Aorta (tissue), 5 donors: ENCODE measurements around the gene TRANK1. TPM values are rescaled to one million over a fixed set of nuclear protein-coding genes. Genes with fewer than 3 reads are reported as not detected.

Source experiments
- ATAC-seq: fragments of 200-7000 bp; cut with Tn5 transposase; one replicate; pipeline ENCODE4 v1.9.1; 2022; ENCODE audit warnings: moderate library complexity; ENCODE audit not compliant: low FRiP score
- DNase-seq, 2 donors: peaks; one replicate each; pipeline ENCODE4 v3.0.0-alpha.2; 2020
- H3K27ac ChIP-seq, 2 donors: one replicate each; pipeline ENCODE4 v1.5.1; 2013; ENCODE audit warnings: low read length in 2 of 2, mild to moderate bottlenecking in 2 of 2, moderate library complexity in 2 of 2, control low read depth in 1 of 2, inconsistent platforms in 1 of 2, low read depth in 1 of 2
- H3K27me3 ChIP-seq, 2 donors: one replicate each; pipeline ENCODE4 v1.6.1; 2013; ENCODE audit warnings: control low read depth in 1 of 2, low read length in 1 of 2, mild to moderate bottlenecking in 1 of 2, moderate library complexity in 1 of 2; ENCODE audit not compliant: insufficient read depth in 2 of 2, control insufficient read depth in 1 of 2
- H3K36me3 ChIP-seq, 2 donors: one replicate each; pipeline ENCODE4 v1.6.1; 2013; ENCODE audit warnings: control low read depth in 1 of 2, low read length in 1 of 2, mild to moderate bottlenecking in 1 of 2; ENCODE audit not compliant: insufficient read depth in 2 of 2, control insufficient read depth in 1 of 2
- H3K4me1 ChIP-seq, 2 donors: one replicate each; pipeline ENCODE4 v1.6.1; 2013; ENCODE audit warnings: low read length in 2 of 2, control low read depth in 1 of 2, mild to moderate bottlenecking in 1 of 2, moderate library complexity in 1 of 2; ENCODE audit not compliant: insufficient read depth in 2 of 2, control insufficient read depth in 1 of 2
- H3K4me3 ChIP-seq, 2 donors: one replicate each; pipeline ENCODE4 v1.5.1; 2013; ENCODE audit warnings: low read length in 2 of 2, control low read depth in 1 of 2, mild to moderate bottlenecking in 1 of 2
- H3K9me3 ChIP-seq: one replicate; pipeline ENCODE4 v1.6.1; 2013; ENCODE audit warnings: mild to moderate bottlenecking, low read length; ENCODE audit not compliant: control insufficient read depth
- WGBS, 2 donors: extraction: QIAGEN DNeasy Blood & Tissue Kit; methylation state at CpG; one replicate each; pipeline ENCODE4 v1.1.7; 2013; 5-methylcytosine and 5-hydroxymethylcytosine counted together
- intact Hi-C, 2 donors: fragments of 100-400 bp; cut with DNase I; formaldehyde crosslinking; loops; one replicate each; pipeline versions ENCODE4 v1.14.2 to v1.15.0; 2022
- polyA plus RNA-seq, 2 donors: library from polyadenylated mRNA; stranded (reverse); fragments of 200-250 nt; gene quantifications; one replicate each; pipeline ENCODE4 v1.2.3, GENCODE V29; 2013
- total RNA-seq, 2 donors: library from RNA; stranded (reverse); fragmentation: NEBNext Ultra II Directional; extraction: Animal tissue kit (Norgen Biotek cat#: 25700); gene quantifications; one replicate each; pipeline ENCODE4 v1.2.1, GENCODE V29; 2021
- donor health status: healthy with polysubstance abuse.
- donor health status: Bipolar disorder and iron deficiency.
- donor health status: DM: no; HTN: no; CAD: no.
- donor health status: DM: no; HTN: no; CAD: no.
- donor health status: DM: yes; HTN: yes; CAD: no.

TRANK1 gene
- total and polyA plus RNA-seq, 4 donors = 5.0 to 47.1 (median 32.9) TPM

DNA sequence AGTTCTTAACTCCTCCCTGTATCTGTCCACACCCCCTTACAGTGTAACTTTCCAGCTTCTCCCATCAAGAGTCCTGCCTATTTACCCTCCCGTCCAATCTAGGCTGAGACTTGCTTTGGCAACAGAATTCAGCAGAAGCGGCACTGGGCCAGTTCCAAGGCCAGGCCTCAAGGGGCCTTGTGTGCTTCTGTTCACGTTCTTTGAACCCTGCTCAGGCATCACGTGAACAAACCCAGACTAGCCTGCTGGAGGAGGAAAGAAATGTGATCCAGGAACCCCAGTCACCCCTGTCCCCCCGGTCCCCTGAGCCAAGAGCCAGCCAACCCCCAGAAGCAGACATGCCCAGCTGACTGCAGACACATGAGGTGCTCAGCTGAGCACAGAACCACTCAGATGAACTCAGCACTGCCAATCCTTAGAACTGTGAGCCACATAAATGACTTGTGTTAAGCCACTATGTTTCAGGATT, 104.4 kb downstream of the TRANK1 start:
- intact Hi-C loops = no loop called here
- ATAC-seq (no peak), DNase-seq (no peak)
- H3K9me3 ChIP-seq = peaks cover 1% of the 10 kb centered on the region
- 58 to 65% methylated on average over 5 of the region's 5 CpGs for WGBS, 2 donors
- H3K27ac ChIP-seq = no peak overlapping the region
- peaks cover 5 to 24% of the 10 kb centered on the region in 2 donors for H3K36me3 ChIP-seq
- no peaks in the 10 kb centered on the region for H3K27me3 ChIP-seq
- no peaks in the 10 kb centered on the region for H3K4me1 ChIP-seq
- no peak overlapping the region for H3K4me3 ChIP-seq

DNA sequence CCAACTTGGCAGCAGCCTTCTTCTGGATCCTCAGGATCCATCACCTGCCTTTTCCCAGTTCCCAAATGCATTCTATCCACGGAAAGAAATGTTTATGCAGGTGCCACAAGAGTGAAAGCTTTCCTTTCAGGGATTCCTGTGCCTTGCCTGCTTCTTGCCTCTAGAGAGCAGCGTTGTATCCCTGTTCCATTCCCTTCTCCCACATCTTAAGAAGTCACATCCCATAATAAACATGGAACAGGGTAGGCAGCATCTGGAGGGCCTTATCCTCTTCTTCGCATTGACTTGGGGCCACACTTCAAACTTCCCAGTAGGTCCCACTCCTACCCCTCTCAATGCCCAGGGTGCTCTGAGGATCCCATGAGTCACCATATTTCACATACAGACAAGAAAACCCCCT, 107.8 kb downstream of the TRANK1 start:
- Histone ChIP-seq H3K4me3 (no peak overlapping the region), H3K36me3 (peaks cover 10 to 28% of the 10 kb centered on the region in 2 donors), H3K9me3 (peaks cover 1% of the 10 kb centered on the region), H3K27ac (no peak overlapping the region), H3K27me3 (no peaks in the 10 kb centered on the region), H3K4me1 (no peaks in the 10 kb centered on the region)
- 66 to 70% methylated on average over 3 of the region's 3 CpGs for WGBS, 2 donors
- intact Hi-C loops = no loop called here
- DNase-seq = no peak
- no peak for ATAC-seq

DNA sequence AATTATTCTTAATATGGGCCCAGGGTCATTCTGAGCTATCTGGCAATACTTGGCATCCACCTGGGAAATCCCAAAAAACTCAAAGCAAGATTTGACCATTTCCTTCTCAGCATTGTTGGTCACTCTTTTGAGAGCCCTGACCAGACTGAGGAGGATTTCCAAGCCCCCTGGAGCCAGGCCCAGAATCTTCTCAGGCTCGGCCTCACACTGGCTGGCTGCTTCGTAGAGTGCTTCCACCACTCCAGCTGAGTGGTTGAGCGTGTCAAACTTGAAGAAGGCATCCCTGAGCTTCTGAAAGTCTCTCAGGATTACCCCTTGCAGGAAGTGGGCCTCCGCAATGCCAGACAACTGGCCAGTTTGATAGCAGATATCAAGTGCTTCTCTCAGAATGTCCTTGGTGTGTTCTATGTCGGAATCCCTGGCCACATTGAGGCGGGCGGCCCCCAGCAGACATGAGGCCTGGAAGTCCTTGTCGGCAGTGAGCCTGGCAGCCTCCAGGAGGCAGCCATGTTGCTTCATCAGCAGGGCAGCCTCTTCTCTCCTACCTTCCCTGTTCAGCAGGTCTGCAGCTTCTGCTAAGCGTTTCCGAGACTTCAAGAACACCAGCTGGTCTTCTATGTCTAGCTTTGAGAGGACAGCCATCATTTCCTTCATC, 111.6 kb downstream of the TRANK1 start:
- no peak overlapping the region for H3K27ac ChIP-seq
- H3K4me3 ChIP-seq = no peak overlapping the region
- H3K27me3 ChIP-seq = no peaks in the 10 kb centered on the region
- H3K4me1 ChIP-seq = no peaks in the 10 kb centered on the region
- WGBS, 2 donors = 92 to 93% methylated on average over 10 of the region's 10 CpGs
- peaks cover 7 to 23% of the 10 kb centered on the region in 2 donors for H3K36me3 ChIP-seq
- ATAC-seq (no peak), DNase-seq (no peak)
- intact Hi-C loops = no loop called here
- H3K9me3 ChIP-seq = no peaks in the 10 kb centered on the region

DNA sequence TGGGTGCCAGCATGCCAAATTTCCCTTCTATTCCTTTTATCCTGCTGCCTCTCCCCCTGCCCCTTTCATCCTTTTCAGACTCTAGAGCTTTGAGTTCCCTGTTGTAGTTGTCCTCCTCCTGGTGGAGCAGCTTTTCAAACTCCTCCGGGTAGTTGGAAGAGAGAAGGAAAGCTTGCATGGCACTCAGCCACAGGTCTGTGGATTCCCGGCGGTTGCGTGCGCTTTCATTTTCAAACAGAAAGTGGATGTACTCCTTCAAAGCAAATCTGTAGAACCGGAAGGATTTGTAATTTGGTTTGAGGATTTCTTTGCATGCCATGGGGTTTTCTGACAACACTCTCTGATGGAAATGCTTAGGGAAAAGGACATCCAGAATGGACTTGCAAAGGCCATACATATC, 112.4 kb downstream of the TRANK1 start:
- Histone ChIP-seq H3K27me3 (no peaks in the 10 kb centered on the region), H3K27ac (no peak overlapping the region), H3K9me3 (no peaks in the 10 kb centered on the region), H3K4me1 (no peaks in the 10 kb centered on the region), H3K4me3 (no peak overlapping the region), H3K36me3 (peaks cover 7 to 25% of the 10 kb centered on the region in 2 donors)
- WGBS, 2 donors = 87 to 89% methylated on average over 6 of the region's 6 CpGs
- no peak for ATAC-seq
- intact Hi-C loops = no loop called here
- no peak for DNase-seq

DNA sequence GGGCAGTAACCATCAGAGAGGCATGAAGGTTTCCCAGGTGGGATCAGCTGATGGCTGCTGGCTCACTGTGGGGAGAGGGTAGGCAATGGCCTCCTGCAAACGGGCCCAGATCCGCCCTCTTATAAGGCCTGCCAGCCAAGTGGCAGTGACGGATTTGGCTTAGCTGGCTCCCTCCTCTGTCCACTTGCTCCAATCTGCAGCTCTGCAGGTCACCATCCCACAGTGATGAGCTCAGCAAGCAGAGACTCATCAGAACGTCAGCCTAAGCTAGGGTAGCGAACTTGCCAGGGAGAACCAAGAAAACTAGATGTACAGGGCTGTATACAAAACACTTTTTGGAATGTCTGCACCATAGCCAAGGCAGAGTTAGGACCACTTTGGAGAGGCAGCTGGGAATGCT, 117.7 kb downstream of the TRANK1 start:
- ATAC-seq (no peak), DNase-seq (no peak)
- no peaks in the 10 kb centered on the region for H3K27me3 ChIP-seq
- intact Hi-C loops = no loop called here
- H3K36me3 ChIP-seq = peaks cover 2 to 24% of the 10 kb centered on the region in 2 donors
- H3K4me3 ChIP-seq = no peak overlapping the region
- no peak overlapping the region for H3K27ac ChIP-seq
- no peaks in the 10 kb centered on the region for H3K4me1 ChIP-seq
- 50 to 57% methylated on average over 5 of the region's 5 CpGs for WGBS, 2 donors
- H3K9me3 ChIP-seq = no peaks in the 10 kb centered on the region

DNA sequence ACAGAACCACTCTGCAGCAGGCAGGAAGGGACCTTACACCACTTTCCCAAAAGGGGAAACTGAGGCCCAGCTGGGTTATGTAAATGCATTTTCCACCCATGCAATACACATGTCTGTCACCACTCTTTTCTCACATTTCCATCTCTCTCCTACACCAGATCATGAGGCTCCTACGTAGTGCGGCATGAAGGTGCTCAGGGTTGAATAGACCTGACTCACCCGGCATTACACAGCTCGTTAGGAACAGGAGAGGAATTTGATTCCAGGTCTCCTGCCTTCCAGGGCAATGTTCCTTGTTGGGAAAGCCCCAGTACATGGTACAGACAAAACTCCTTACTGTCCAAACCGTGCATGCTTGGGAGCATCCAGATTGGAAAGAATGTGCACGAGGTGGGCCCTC, 118.6 kb downstream of the TRANK1 start:
- DNase-seq (no peak), ATAC-seq (no peak)
- no peaks in the 10 kb centered on the region for H3K9me3 ChIP-seq
- intact Hi-C loops = no loop called here
- H3K4me3 ChIP-seq = no peak overlapping the region
- H3K27ac ChIP-seq = no peak overlapping the region
- peaks cover 2 to 21% of the 10 kb centered on the region in 2 donors for H3K36me3 ChIP-seq
- H3K27me3 ChIP-seq = no peaks in the 10 kb centered on the region
- 93% methylated on average over 6 of the region's 6 CpGs for WGBS, 2 donors
- H3K4me1 ChIP-seq = no peaks in the 10 kb centered on the region

DNA sequence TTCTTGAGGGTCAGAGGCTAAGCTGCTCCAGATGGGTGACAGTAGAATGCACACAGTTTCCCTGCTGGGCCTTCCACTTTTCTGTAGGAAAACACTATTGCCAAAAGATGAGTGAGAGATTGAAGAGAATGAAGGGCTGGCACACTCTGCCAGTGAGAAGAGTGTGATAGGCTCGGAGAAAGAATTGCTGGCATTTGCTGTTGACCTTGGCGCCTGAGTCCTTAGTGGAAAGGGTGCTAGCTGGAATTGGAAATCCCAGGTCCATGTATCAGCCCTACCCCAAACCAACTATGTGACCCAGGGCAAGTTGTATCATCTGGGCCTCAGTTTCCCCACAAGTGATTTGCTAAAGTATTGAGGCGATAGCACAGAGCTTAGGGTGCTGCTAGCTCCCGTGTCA, 120.4 kb downstream of the TRANK1 start:
- Histone ChIP-seq H3K27ac (no peak overlapping the region), H3K36me3 (peaks cover 0 to 20% of the 10 kb centered on the region in 2 donors), H3K27me3 (no peaks in the 10 kb centered on the region), H3K9me3 (no peaks in the 10 kb centered on the region), H3K4me3 (no peak overlapping the region), H3K4me1 (no peaks in the 10 kb centered on the region)
- intact Hi-C loops = no loop called here
- DNase-seq = no peak
- 76 to 78% methylated on average over 4 of the region's 4 CpGs for WGBS, 2 donors
- no peak for ATAC-seq

DNA sequence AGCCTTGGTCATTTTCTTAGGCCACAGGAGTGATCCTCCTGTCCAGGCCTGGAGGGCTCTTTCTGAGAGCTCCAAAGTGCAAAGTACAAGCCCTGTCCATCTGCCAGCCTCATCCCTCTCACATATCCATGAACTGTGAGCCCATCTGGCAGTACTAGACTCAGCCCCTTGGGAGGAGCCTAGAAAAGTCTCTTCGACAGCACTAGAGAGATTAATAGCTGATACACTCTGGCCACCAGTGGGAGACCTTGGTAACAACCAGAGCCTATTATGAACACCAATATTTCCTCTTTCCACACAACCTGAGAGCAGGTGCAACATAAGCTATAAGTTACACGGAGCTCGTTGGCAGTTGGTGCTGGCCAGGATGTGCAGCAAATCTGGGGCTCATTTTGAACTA, 121.0 kb downstream of the TRANK1 start:
- 76 to 86% methylated on average over 3 of the region's 3 CpGs for WGBS, 2 donors
- no peak overlapping the region for H3K27ac ChIP-seq
- DNase-seq (no peak), ATAC-seq (no peak)
- intact Hi-C loops = no loop called here
- no peaks in the 10 kb centered on the region for H3K27me3 ChIP-seq
- H3K9me3 ChIP-seq = no peaks in the 10 kb centered on the region
- no peak overlapping the region for H3K4me3 ChIP-seq
- H3K36me3 ChIP-seq = peaks cover 0 to 18% of the 10 kb centered on the region in 2 donors
- H3K4me1 ChIP-seq = no peaks in the 10 kb centered on the region

DNA sequence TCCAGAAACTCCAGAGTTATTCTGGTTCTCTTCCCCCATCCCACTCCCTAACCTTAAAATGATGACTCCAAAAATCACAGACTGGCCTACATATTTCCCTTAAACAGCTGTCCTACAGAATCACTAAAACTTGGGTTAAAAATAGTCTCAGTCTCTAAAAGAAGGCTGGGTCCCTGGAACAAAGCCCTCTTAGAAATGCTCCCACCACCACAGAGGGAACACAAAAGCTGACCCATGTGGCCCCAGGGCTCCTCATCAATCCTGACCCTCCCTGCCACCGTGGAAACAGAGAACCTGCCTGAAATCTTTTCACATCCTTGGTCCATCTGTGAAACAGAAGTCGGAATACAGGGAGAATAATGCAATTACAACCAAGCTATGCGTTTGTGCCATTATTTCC, 124.8 kb downstream of the TRANK1 start:
- Histone ChIP-seq H3K4me3 (no peak overlapping the region), H3K9me3 (no peaks in the 10 kb centered on the region), H3K4me1 (no peaks in the 10 kb centered on the region), H3K36me3 (peaks cover 0 to 3% of the 10 kb centered on the region in 2 donors), H3K27ac (no peak overlapping the region), H3K27me3 (no peaks in the 10 kb centered on the region)
- no peak for ATAC-seq
- intact Hi-C loops = no loop called here
- DNase-seq = no peak
- WGBS, 2 donors = 64 to 66% methylated on average over 3 of the region's 3 CpGs
